ENCODE measurements around the gene PHACTR3. TPM values are rescaled to one million over a fixed set of nuclear protein-coding genes. Genes with fewer than 3 reads are reported as not detected.

Gene PHACTR3
- total and polyA plus RNA-seq, 2 of the 8 experiments (the other 6 are each of a cell fraction or from before 2014, with no cell fraction given): 0.05 to 0.13 TPM

- Histone ChIP-seq H3K23me2 (ENCODE audit: low read depth, low read length) (no peaks in the 10 kb centered on the region; the same call in 1 of the 2 replicates), H2BK12ac (ENCODE audit: low read depth, low read length) (no peak overlapping the region), H4K8ac (ENCODE audit: extremely low read depth, insufficient read depth, low read length) (no peak overlapping the region; the same call in 1 of the 2 replicates), H2BK120ac (replicated peaks; ENCODE audit: low read depth, low read length) (no peak overlapping the region), H3K27me3 (replicated peaks in 1 of 4; ENCODE audit: control insufficient read depth in 3 of 4, extremely low read depth in 1 of 4, insufficient read depth in 3 of 4, low read length in 3 of 4) (peaks cover 14 to 50% (median 36%) of the 10 kb centered on the region in 4 experiments), H3K27ac (ENCODE audit: low read depth, low read length) (no peak overlapping the region), H3K18ac (ENCODE audit: extremely low read depth, low read length) (no peak overlapping the region), H2AK5ac (ENCODE audit: low read depth, low read length) (no peak overlapping the region), H3K36me3 (ENCODE audit: control insufficient read depth in 2 of 4, insufficient read depth in 4 of 4, low read length in 3 of 4) (no peaks in the 10 kb centered on the region), H4K5ac (ENCODE audit: insufficient read length, low read depth, low read length) (no peak overlapping the region), H3K4me1 (replicated peaks in 1 of 4; ENCODE audit: control insufficient read depth in 3 of 4, insufficient read depth in 4 of 4, low read length in 3 of 4) (peaks cover 0 to 4% (median 1%) of the 10 kb centered on the region in 4 experiments; a peak in 3 of 7 replicates), H2AFZ (ENCODE audit: low read length) (no peak overlapping the region), H3K56ac (replicated peaks; ENCODE audit: insufficient read length, low read depth, low read length) (no peak overlapping the region), H2BK20ac (ENCODE audit: low read length) (no peak overlapping the region), H3K9me3 (ENCODE audit: insufficient read depth in 2 of 2, low read depth in 1 of 2, low read length in 1 of 2) (peaks cover 15 to 74% of the 10 kb centered on the region in 2 experiments), H2BK5ac (ENCODE audit: low read depth, low read length) (no peak overlapping the region), H4K91ac (replicated peaks; ENCODE audit: insufficient read length, low read length) (no peak overlapping the region), H3K4ac (replicated peaks; ENCODE audit: insufficient read length, low read depth, low read length) (no peak overlapping the region), H3K9ac (replicated peaks in 1 of 4; ENCODE audit: extremely low read depth in 1 of 4, low read depth in 3 of 4, low read length in 3 of 4) (no peak overlapping the region), H2BK15ac (ENCODE audit: low read length) (no peak overlapping the region), H3K79me1 (ENCODE audit: low read depth, low read length) (no peaks in the 10 kb centered on the region), H3K4me3 (ENCODE audit: extremely low read depth in 1 of 4, insufficient read depth in 2 of 4, low read depth in 3 of 4, low read length in 4 of 4) (no peak overlapping the region; a peak in 1 of 8 replicates), H3K14ac (ENCODE audit: insufficient read length) (no peak overlapping the region), H3K23ac (ENCODE audit: insufficient read length) (no peak overlapping the region), H3K4me2 (ENCODE audit: insufficient read depth in 1 of 2, low read depth in 2 of 2, low read length in 2 of 2) (no peak overlapping the region), H3K79me2 (ENCODE audit: control insufficient read depth in 1 of 2, insufficient read depth in 2 of 2, low read length in 2 of 2) (no peaks in the 10 kb centered on the region), H4K20me1 (replicated peaks in 1 of 2; ENCODE audit: control insufficient read depth in 1 of 2, insufficient read depth in 2 of 2, low read length in 2 of 2) (no peaks in the 10 kb centered on the region)
- ChIA-PET CTCF (ENCODE audit: partially characterized antibody) (no interaction called here), POLR2A (ENCODE audit: partially characterized antibody) (no interaction called here)
- 71% methylated on average over 18 of the region's 18 CpGs; no CpG with 5 or more reads in 1 of the 2 experiments for WGBS, 2 experiments (ENCODE audit: extremely low coverage in 1 of 2, insufficient coverage in 1 of 2, insufficient read length in 1 of 2, insufficient replicate concordance in 2 of 2, low coverage in 1 of 2, low lambda C conversion rate in 2 of 2, missing lambda C conversion rate in 1 of 2)
- TF ChIP-seq BCL11A (IDR thresholded peaks at IDR 0.05; ENCODE audit: low read depth in 2 of 2, low read length in 2 of 2): no peak
- TF ChIP-seq CTCF (IDR thresholded peaks at IDR 0.05; ENCODE audit: control extremely low read depth in 1 of 3, insufficient read depth in 1 of 3, low read depth in 1 of 3, low read length in 3 of 3): peak in 2 of 3 experiments; percentile 24 to 27; a peak in 2 of 4 replicates
- TF ChIP-seq, protein P1, sequence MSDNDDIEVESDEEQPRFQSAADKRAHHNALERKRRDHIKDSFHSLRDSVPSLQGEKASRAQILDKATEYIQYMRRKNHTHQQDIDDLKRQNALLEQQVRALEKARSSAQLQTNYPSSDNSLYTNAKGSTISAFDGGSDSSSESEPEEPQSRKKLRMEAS (IDR thresholded peaks at IDR 0.05): peak; percentile 84
- TF ChIP-seq E2F6 (IDR thresholded peaks at IDR 0.05): peak; percentile 80
- no peak for FAIRE-seq
- peak in 1 of 2 experiments; percentile 51 for DNase-seq (ENCODE audit: low read depth in 1 of 2, low spot score in 2 of 2)
Observed at GRCh38 chr20:59576216-59576953, 28.0 kb upstream of the PHACTR3 start.
